Activated T-helper 2 cell treated with anti-CD3 and anti-CD28 coated beads, Interferon-gamma antibody, Interleukin-2, Interleukin-4, amounts not matched to agents 10 μg/mL and 5 μg/mL and 100 μg/mL, durations not matched to agents 14 hours and 24 hours and 36 hours (primary cell): ENCODE data around the gene NUP58. TPM values are rescaled to one million over a fixed set of nuclear protein-coding genes. Genes with fewer than 3 reads are reported as not detected.
"Not testable (repeated sequence)": the region's sequence is repeated elsewhere in the genome, so short reads cannot be mapped to it uniquely, and the experiment has no call there.

Experiments used
- DNase-seq: peaks from one replicate; pipeline ENCODE4 v3.0.0; 2021; ENCODE audit warnings: low spot score
- H3K27ac Mint-ChIP-seq: one replicate; pipeline ENCODE4 v1.8.0; 2021; ENCODE audit warnings: mixed read lengths
- H3K27me3 Mint-ChIP-seq: one replicate; pipeline ENCODE4 v1.8.0; 2021; ENCODE audit warnings: low read depth, mixed read lengths
- H3K36me3 Mint-ChIP-seq: one replicate; pipeline ENCODE4 v1.8.0; 2021; ENCODE audit warnings: low read depth, mixed read lengths
- H3K4me1 Mint-ChIP-seq: one replicate; pipeline ENCODE4 v1.8.0; 2021; ENCODE audit warnings: low read depth, mixed read lengths
- H3K4me3 Mint-ChIP-seq: one replicate; pipeline ENCODE4 v1.8.0; 2021; ENCODE audit warnings: low read depth, mild to moderate bottlenecking, moderate library complexity, mixed read lengths
- H3K9me3 Mint-ChIP-seq: one replicate; pipeline ENCODE4 v1.8.0; 2021; ENCODE audit warnings: mixed read lengths
- intact Hi-C: fragments of 100-400 bp; cut with micrococcal nuclease; formaldehyde crosslinking; loops from one replicate; pipeline ENCODE4 v1.15.1; 2023
- total RNA-seq: library from RNA; stranded (reverse); gene quantifications from 2 replicates; pipeline ENCODE4 v1.2.3, GENCODE V29; 2022

Gene NUP58
- total RNA-seq, 1 donor from 2014 or later = 129 TPM

DNA sequence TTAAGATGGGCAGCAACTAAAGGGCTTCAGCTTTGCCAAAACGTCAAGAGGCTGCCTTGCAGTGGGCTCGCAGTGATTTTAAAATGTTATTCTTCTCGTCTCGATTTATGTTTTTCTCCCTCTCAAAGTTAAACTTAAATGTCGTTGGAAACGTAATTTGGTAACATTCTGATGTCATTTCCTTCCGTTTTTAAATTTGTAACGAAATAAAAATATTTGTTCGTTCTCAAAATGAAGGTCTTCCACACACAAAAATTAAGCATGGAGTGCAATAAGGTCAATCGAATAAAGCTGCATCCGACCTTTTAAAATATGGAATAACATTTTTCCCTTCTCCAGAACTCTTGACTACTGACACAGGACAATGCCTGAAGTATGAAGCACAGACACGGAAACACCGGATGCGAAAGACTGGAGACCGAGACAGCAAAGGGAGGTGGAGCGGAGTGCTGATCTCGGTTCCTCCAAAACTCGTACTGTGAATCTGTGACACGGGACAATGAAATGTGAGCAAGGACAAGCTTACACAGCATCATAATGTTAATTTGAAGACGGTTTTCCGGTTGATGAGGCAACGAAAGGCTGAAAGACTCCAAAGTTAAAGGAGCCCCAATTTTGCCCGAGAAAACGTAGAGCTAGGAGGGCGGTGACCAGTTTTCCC lies 15.0 kb upstream of the NUP58 start:
- Mint-ChIP-seq H3K4me3 (peak overlapping the region; percentile 92), H3K27ac (peak overlapping the region; percentile 95), H3K9me3 (no peaks in the 10 kb centered on the region), H3K4me1 (peaks cover 35% of the 10 kb centered on the region), H3K27me3 (peaks cover 17% of the 10 kb centered on the region), H3K36me3 (peaks cover 25% of the 10 kb centered on the region)
- intact Hi-C loops = loop anchor here (2.0 kb wide), 1 partner anchor 54 kb away; no protein-coding TSS in a partner anchor
- peak; percentile 36 for DNase-seq

DNA sequence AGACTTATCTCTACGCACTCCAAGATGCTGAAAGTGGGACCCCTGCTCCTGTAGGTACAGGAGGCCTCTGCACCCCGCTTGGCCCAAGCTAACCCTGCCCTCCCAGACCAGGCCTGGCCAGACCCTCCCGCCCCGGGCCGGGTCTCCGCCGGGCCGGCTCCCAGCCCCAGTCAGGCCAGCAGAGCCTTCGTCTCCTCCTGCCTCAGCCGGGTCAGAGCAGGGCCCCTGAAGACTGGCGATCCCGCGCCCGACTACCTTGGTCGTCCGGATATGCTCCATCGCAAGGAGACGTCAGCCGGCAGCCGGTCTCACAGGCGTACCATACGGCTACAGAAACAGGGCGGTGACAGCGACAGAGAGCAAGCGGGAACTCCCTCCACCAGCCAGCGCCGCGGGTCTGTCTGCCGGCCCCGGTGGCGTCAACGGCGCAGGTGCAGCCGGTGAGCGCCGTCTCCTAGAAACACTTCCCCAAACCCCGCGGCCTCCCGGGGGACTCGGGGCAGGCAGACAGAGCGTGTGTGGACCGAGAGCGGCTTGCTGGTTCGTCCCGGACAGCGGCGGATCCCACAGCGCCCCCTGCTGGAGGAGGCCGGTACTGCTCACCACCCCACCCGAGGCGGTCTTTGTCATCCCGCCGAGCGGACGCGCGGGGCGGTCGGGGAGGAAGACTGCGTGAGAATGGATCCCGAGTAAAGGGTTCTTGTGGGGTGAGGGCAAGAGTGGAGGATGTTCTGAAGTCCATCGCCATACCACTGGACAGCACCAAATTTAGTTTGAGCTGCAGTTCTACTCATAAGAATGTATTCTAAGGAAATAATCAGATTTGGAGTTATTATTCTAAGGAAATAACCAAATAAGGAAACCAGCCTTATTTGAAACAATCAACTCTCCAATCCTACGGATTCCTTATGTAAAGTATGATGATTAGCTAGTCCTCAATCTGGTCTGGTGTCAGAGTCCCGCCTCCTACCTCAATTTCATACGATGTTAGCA lies 14.2 kb upstream of the NUP58 start, which contains the start of gene MTMR6:
Gene MTMR6 (minus strand): TSS at position 520 of the 993 bp plus-strand sequence. CDS start 241 bp downstream, at position 279.
- intact Hi-C loops = loop anchor here (1.0 to 2.0 kb wide), 4 partner anchors 11 to 54 kb away; partner anchors contain the start of gene NUP58
- H3K4me1 Mint-ChIP-seq = peaks cover 30% of the 10 kb centered on the region
- peaks cover 22% of the 10 kb centered on the region for H3K36me3 Mint-ChIP-seq

DNA sequence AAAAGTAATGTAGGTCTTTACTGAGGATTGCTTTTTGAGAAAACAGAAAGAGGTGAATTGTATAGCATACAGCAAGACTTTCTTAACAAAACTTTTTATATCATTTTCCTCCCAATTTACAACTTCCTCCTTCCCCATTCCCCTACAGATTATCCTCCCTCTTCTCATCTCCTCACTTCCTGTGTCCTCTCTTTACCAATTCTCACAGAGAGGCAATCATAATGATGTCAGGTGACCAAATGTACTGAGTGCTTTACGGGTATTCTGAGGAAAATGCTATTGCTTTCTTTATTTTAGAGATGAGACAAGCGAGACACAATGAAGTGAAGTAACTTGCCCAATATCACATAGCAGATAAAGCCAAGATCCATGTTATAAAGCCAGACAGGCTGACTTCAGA lies 12.5 kb upstream of the NUP58 start:
- Mint-ChIP-seq H3K36me3 (peaks cover 11% of the 10 kb centered on the region), H3K4me1 (peaks cover 23% of the 10 kb centered on the region), H3K9me3 (no peaks in the 10 kb centered on the region), H3K27ac (no peak overlapping the region), H3K27me3 (peaks cover 17% of the 10 kb centered on the region), H3K4me3 (no peak overlapping the region)
- intact Hi-C loops = no loop called here
- no peak for DNase-seq

More for the DNA sequence above, 14.2 kb upstream of the NUP58 start, which contains the start of gene MTMR6:
- Mint-ChIP-seq H3K4me3 (peak within 1 kb of the TSS; percentile 92), H3K9me3 (no peaks in the 10 kb centered on the region), H3K27ac (peak within 1 kb of the TSS; percentile 95), H3K27me3 (peaks cover 17% of the 10 kb centered on the region)
- DNase-seq = peak; percentile 92

DNA sequence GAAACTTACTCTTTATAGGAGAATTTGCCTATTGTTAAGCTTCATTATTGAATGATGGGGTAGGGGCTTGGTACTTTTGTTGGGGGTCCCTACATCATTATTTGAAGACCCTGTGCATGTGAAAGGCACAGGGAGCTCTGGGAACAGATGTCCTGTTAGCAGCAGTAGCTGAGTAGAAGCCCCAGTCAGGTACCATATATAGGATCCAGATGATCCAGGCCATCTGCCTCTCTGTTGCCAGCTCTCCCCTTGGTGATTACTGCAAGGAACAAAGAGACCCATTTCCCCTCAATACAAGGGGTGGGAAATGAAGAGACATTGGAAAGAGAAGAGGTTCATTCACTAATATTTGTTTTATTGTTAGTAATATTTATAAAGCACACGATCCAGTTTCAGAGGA lies 9.7 kb upstream of the NUP58 start:
- Mint-ChIP-seq H3K4me1 (peaks cover 10% of the 10 kb centered on the region), H3K36me3 (peaks cover under 1% of the 10 kb centered on the region), H3K4me3 (no peak overlapping the region), H3K9me3 (no peaks in the 10 kb centered on the region), H3K27me3 (peaks cover 35% of the 10 kb centered on the region), H3K27ac (no peak overlapping the region)
- no peak for DNase-seq
- intact Hi-C loops = loop anchor here (1.0 kb wide), 1 partner anchor 10 kb away; the partner anchor contains the start of gene NUP58

DNA sequence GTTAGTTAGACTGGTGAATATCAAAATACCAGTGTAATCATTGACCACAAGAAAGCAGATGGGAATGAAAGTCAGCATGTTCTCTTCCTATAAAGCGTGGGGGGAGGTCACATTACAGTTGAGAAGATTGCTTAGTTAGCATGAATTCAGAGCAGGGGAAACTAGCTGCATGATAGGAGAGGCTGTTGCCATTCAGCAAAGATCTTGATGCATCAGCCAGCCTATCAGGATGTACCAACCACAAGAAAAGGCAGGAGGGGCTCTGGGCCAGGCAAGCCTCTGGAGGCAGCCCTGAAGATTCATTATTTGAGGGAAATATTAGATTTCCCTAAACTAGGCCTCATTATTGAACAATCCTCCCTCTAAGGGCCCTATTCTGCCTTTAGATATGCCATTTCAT lies 9.1 kb upstream of the NUP58 start:
- Mint-ChIP-seq H3K4me1 (peaks cover 10% of the 10 kb centered on the region), H3K36me3 (no peaks in the 10 kb centered on the region), H3K4me3 (no peak overlapping the region), H3K9me3 (no peaks in the 10 kb centered on the region), H3K27ac (no peak overlapping the region), H3K27me3 (peaks cover 41% of the 10 kb centered on the region)
- DNase-seq = no peak
- intact Hi-C loops = loop anchor here (1.0 kb wide), 1 partner anchor 9 kb away; the partner anchor contains the start of gene NUP58

DNA sequence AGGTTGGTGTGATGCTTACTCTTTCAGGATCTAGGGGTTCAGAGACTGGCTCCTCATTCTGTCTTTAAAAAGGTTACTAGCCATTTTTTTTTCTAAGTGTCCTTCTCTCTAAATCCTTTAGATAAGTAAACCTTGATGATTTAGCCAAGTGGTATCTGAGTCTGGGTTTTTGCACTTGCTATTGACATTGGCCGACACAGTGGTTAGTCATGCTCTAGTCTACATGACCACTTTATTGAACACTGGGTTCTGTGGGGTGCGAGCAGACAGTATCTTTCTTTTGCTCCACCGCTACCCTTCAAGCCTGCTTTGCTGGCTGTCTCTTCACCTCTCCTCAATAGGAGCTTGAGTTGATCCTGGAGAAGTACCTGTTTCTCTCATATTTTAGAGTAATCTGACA lies 6.2 kb upstream of the NUP58 start:
- H3K4me1 Mint-ChIP-seq = peaks cover 6% of the 10 kb centered on the region
- H3K4me3 Mint-ChIP-seq = no peak overlapping the region
- DNase-seq = no peak
- no peak overlapping the region for H3K27ac Mint-ChIP-seq
- intact Hi-C loops = no loop called here
- peaks cover 38% of the 10 kb centered on the region for H3K27me3 Mint-ChIP-seq
- H3K9me3 Mint-ChIP-seq = no peaks in the 10 kb centered on the region
- H3K36me3 Mint-ChIP-seq = no peaks in the 10 kb centered on the region

DNA sequence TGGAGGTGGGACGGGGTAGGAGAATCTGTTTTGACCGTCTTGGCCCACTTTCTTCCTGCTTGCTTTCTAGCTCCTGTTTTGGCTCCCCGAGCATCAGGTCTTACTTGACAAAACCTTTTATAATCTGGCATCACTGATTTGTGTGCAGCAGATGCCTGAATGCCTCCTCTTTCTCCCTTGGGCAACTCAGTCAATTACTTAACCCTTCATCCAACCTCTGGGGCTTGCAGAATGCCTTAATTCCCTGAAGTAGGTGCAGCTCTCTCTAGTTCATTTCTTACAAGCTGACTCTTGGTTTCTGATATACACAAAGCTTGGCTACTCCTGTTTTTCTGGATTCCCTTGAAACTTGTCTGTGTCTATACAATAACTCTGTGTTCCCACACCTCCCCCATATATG lies 5.7 kb upstream of the NUP58 start:
- H3K27me3 Mint-ChIP-seq = peaks cover 38% of the 10 kb centered on the region
- DNase-seq = no peak
- no peaks in the 10 kb centered on the region for H3K36me3 Mint-ChIP-seq
- no peak overlapping the region for H3K27ac Mint-ChIP-seq
- H3K4me3 Mint-ChIP-seq = no peak overlapping the region
- no peaks in the 10 kb centered on the region for H3K9me3 Mint-ChIP-seq
- intact Hi-C loops = no loop called here
- H3K4me1 Mint-ChIP-seq = peaks cover 8% of the 10 kb centered on the region

DNA sequence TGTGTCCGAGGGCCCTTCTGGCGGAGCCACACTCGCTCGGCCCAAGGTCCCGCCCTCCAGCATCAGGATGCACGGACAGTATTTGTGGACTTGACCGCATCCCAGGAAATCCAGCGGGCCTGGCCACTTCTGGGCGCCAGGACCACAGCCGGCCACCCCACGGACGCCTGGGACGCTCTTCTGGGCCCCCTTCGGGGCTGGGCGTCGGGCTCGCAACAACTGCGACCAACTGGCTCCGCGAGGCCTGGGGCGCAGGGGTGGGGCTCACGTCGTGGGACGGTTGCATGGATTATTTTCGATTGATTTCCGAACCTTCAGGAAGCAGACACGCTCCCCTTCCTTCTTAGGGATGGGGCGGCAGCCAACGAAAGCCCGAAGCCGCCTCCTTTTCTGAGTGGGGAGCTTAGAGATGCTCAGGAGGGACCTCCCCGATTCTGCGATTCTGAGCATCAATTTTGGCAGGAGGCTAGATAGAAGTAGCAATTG lies 521 bp upstream of the NUP58 start:
- peak overlapping the region; percentile 91 for H3K27ac Mint-ChIP-seq
- peak overlapping the region; percentile 94 for H3K4me3 Mint-ChIP-seq
- peaks cover 20% of the 10 kb centered on the region for H3K27me3 Mint-ChIP-seq
- peak; percentile 24 for DNase-seq
- intact Hi-C loops = loop anchor here (1.0 to 5.0 kb wide), 3 partner anchors 9 to 34 kb away; partner anchors contain the start of gene MTMR6
- peaks cover 33% of the 10 kb centered on the region for H3K4me1 Mint-ChIP-seq
- peaks cover 34% of the 10 kb centered on the region for H3K36me3 Mint-ChIP-seq
- H3K9me3 Mint-ChIP-seq = no peaks in the 10 kb centered on the region

DNA sequence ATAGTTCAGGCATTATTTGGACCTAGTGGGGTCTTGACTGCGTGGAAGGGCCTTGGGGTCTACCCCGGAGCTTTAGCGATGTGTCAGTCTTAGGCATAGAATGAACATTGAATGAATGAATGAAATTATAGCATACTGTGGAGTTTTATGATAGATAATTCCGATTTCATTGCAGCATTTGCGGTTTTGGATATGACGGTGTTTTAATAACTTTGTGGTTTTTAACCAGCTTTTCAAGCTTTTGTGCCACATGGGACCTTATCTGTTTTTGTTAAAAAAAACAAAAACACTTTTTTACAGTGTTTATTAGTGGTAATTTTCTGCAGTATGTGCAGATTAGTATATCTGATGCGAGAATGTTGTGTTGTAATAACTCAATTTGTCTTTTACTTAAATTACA lies 696 bp downstream of the NUP58 start:
- no peak for DNase-seq
- intact Hi-C loops = loop anchor here (5.0 kb wide), 1 partner anchor 35 kb away; no protein-coding TSS in a partner anchor
- peaks cover 37% of the 10 kb centered on the region for H3K36me3 Mint-ChIP-seq

DNA sequence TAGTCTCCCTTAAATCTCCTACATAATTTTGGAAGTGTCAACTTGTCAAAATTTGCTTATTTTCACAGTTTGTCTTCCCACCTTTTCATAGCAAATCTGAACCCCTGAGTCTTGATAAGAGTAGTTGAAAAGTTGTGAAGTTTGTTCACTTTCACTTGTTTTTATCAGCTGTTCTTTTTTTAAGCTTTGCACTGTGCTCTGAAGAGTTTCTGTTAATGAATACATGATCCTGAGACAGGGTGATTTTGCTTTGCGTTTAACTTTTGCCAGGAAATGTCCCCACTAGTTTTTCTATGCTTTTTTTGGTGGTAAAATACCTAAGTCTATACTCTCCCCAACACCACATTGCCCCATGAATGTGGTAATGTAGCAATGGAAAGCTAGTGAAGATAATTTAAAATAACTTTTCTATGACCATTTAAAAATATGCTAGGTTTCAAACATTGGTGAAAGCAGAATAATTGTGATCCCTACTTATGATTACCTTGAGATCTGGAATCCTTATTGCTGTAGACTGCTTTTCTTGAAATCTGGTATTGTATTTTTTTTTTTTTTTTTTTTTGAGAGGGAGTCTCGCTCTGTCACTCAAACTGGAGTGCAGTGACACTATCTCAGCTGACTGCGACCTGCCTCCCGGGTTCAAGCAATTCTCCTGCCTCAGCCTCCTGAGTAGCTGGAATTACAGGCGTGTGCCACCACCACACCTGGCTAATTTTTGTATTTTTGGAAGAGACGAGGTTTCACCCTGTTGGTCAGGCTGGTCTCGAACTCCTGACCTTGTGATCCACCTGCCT lies 5.4 kb downstream of the NUP58 start:
- H3K27ac Mint-ChIP-seq = no peak overlapping the region
- no peaks in the 10 kb centered on the region for H3K9me3 Mint-ChIP-seq
- no peak overlapping the region for H3K4me3 Mint-ChIP-seq
- no peaks in the 10 kb centered on the region for H3K27me3 Mint-ChIP-seq
- H3K4me1 Mint-ChIP-seq = peaks cover 41% of the 10 kb centered on the region
- no peak for DNase-seq
- peaks cover 77% of the 10 kb centered on the region for H3K36me3 Mint-ChIP-seq
- intact Hi-C loops = no loop called here

More for the DNA sequence above, 696 bp downstream of the NUP58 start:
- Mint-ChIP-seq H3K27ac (peak overlapping the region; percentile 91), H3K4me3 (peak overlapping the region; percentile 94), H3K9me3 (no peaks in the 10 kb centered on the region), H3K4me1 (peaks cover 40% of the 10 kb centered on the region), H3K27me3 (peaks cover 11% of the 10 kb centered on the region)

DNA sequence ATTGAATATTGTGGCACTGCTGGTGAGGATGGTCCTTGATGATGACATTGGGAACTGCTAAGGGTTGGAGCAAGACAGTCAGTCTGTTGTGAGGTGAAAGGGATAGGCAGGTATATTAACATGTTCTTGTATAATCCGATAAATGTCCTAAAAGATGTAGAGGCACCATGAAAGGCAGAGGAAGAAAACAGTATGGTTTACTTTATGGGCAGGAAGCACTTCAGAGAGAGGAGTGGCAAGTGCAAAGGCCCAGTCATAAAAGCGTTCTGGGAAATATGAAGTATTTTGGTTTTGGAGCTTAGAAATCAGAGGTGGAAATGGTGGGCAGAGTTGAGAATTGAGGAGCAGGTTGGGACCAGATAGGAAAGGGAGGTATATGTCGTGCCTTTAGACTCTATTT lies 9.5 kb downstream of the NUP58 start:
- no peak for DNase-seq
- peak overlapping the region; percentile 5 for H3K27ac Mint-ChIP-seq
- no peaks in the 10 kb centered on the region for H3K27me3 Mint-ChIP-seq
- intact Hi-C loops = no loop called here
- H3K36me3 Mint-ChIP-seq = peaks cover 72% of the 10 kb centered on the region
- no peaks in the 10 kb centered on the region for H3K9me3 Mint-ChIP-seq
- H3K4me3 Mint-ChIP-seq = no peak overlapping the region
- peaks cover 16% of the 10 kb centered on the region for H3K4me1 Mint-ChIP-seq

DNA sequence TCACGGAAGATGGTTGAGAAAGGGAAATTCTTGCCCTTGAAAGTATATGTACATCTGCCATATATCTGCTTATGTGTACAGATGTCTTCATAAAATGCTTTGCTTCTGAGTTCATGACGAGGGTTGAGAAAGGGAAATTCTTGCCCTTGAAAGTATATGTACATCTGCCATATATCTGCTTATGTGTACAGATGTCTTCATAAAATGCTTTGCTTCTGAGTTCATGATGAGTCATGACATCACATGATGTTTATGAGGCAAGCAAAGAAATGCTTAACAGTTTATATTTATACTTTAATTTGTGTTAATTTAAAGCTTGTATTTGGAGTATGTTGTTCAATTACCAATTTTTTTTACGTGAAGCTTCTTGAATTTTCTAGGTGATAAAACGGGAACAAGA lies 17.5 kb downstream of the NUP58 start:
- H3K27ac Mint-ChIP-seq, H3K4me3 Mint-ChIP-seq, H3K9me3 Mint-ChIP-seq, H3K27me3 Mint-ChIP-seq, intact Hi-C loops, H3K4me1 Mint-ChIP-seq, DNase-seq: not testable (repeated sequence)
- H3K36me3 Mint-ChIP-seq = peaks cover 57% of the 10 kb centered on the region
